ENCODE data around the gene SLC34A1. TPM values are rescaled to one million over a fixed set of nuclear protein-coding genes. Genes with fewer than 3 reads are reported as not detected.

The SLC34A1 gene
- total RNA-seq, 1 experiment from 2014 or later, result 0.19 TPM

- peak overlapping the region; percentile 93 for H3K4me3 Mint-ChIP-seq (ENCODE audit: low read depth, unreplicated experiment)
Observed at GRCh38 chr5:177427919-177428573, 43.8 kb downstream of the SLC34A1 start.

GRCh38 chr5:177428574-177429217, 44.5 kb downstream of the SLC34A1 start:
- no peak for TF ChIP-seq CTCF (IDR thresholded peaks at IDR 0.05; ENCODE audit: unreplicated experiment)
- Mint-ChIP-seq H3K4me3 (ENCODE audit: low read depth, unreplicated experiment) (no peak overlapping the region), H3K9me3 (ENCODE audit: low read depth, unreplicated experiment) (no peaks in the 10 kb centered on the region), H3K27ac (ENCODE audit: unreplicated experiment) (peak overlapping the region; percentile 30), H3K4me1 (ENCODE audit: low read depth, unreplicated experiment) (peaks cover 34% of the 10 kb centered on the region), H3K36me3 (ENCODE audit: insufficient read depth, unreplicated experiment) (peaks cover 73% of the 10 kb centered on the region), H3K27me3 (ENCODE audit: unreplicated experiment) (peaks cover 12% of the 10 kb centered on the region)
- no TSS peak for BruUV-seq (replicated peaks)
- intact Hi-C loops (cut with micrococcal nuclease; ENCODE audit: unreplicated experiment), result no loop called here
- CTCF ChIA-PET, result interaction anchor here (0.8 kb wide), 1 partner anchor 17 kb away, joined by 3 read pairs; the partner anchor contains the start of gene PRR7
- DNase-seq, result no peak

More at GRCh38 chr5:177427919-177428573, 43.8 kb downstream of the SLC34A1 start:
- Mint-ChIP-seq H3K9me3 (ENCODE audit: low read depth, unreplicated experiment) (no peaks in the 10 kb centered on the region), H3K4me1 (ENCODE audit: low read depth, unreplicated experiment) (peaks cover 34% of the 10 kb centered on the region), H3K27me3 (ENCODE audit: unreplicated experiment) (peaks cover 12% of the 10 kb centered on the region), H3K36me3 (ENCODE audit: insufficient read depth, unreplicated experiment) (peaks cover 69% of the 10 kb centered on the region), H3K27ac (ENCODE audit: unreplicated experiment) (peak overlapping the region; percentile 100)
- BruUV-seq (replicated peaks), result no TSS peak
- DNase-seq, result no peak
- intact Hi-C loops (cut with micrococcal nuclease; ENCODE audit: unreplicated experiment), result no loop called here
- CTCF ChIA-PET, result interaction anchor here (1.2 to 3.6 kb wide), 3 partner anchors 25 to 100 kb away, joined by 3 to 33 read pairs (median 23); no protein-coding TSS in a partner anchor
- TF ChIP-seq CTCF (IDR thresholded peaks at IDR 0.05; ENCODE audit: unreplicated experiment), result no peak

GRCh38 chr5:177429248-177430040, 45.2 kb downstream of the SLC34A1 start:
- CTCF ChIA-PET, result interaction anchor here (0.7 to 0.8 kb wide), 3 partner anchors 12 to 105 kb away, joined by 3 read pairs; partner anchors contain the start of gene PRR7
- intact Hi-C loops (cut with micrococcal nuclease; ENCODE audit: unreplicated experiment), result no loop called here
- H3K36me3 Mint-ChIP-seq (ENCODE audit: insufficient read depth, unreplicated experiment), result peaks cover 73% of the 10 kb centered on the region
- peaks cover 12% of the 10 kb centered on the region for H3K27me3 Mint-ChIP-seq (ENCODE audit: unreplicated experiment)
- DNase-seq, result no peak
- no peaks in the 10 kb centered on the region for H3K9me3 Mint-ChIP-seq (ENCODE audit: low read depth, unreplicated experiment)
- BruUV-seq (replicated peaks), result no TSS peak
- H3K27ac Mint-ChIP-seq (ENCODE audit: unreplicated experiment), result peak overlapping the region; percentile 30
- no peak for TF ChIP-seq CTCF (IDR thresholded peaks at IDR 0.05; ENCODE audit: unreplicated experiment)
- no peak overlapping the region for H3K4me3 Mint-ChIP-seq (ENCODE audit: low read depth, unreplicated experiment)
- peaks cover 34% of the 10 kb centered on the region for H3K4me1 Mint-ChIP-seq (ENCODE audit: low read depth, unreplicated experiment)

GRCh38 chr5:177430140-177430951, 46.1 kb downstream of the SLC34A1 start:
- no TSS peak for BruUV-seq (replicated peaks)
- Mint-ChIP-seq H3K36me3 (ENCODE audit: insufficient read depth, unreplicated experiment) (peaks cover 76% of the 10 kb centered on the region), H3K4me3 (ENCODE audit: low read depth, unreplicated experiment) (peak overlapping the region; percentile 12), H3K9me3 (ENCODE audit: low read depth, unreplicated experiment) (no peaks in the 10 kb centered on the region), H3K27ac (ENCODE audit: unreplicated experiment) (no peak overlapping the region), H3K4me1 (ENCODE audit: low read depth, unreplicated experiment) (peaks cover 28% of the 10 kb centered on the region), H3K27me3 (ENCODE audit: unreplicated experiment) (peaks cover 12% of the 10 kb centered on the region)
- intact Hi-C loops (cut with micrococcal nuclease; ENCODE audit: unreplicated experiment), result no loop called here
- DNase-seq, result no peak
- no peak for TF ChIP-seq CTCF (IDR thresholded peaks at IDR 0.05; ENCODE audit: unreplicated experiment)
- CTCF ChIA-PET, result interaction anchor here (0.7 kb wide), 2 partner anchors 11 to 104 kb away, joined by 3 read pairs; no protein-coding TSS in a partner anchor

Measured in Calu3 (cell line).